Stimulated activated CD4-positive, alpha-beta T cell treated with anti-CD3 and anti-CD28 coated beads, Interleukin-1b, Interleukin-23, amount 100 ng/mL, for 24 hours (primary cell): ENCODE data around the gene UPF1.
"Not testable (repeated sequence)": the region's sequence is repeated elsewhere in the genome, so short reads cannot be mapped to it uniquely, and the experiment has no call there.

Source experiments
- DNase-seq, 4 experiments: peaks; one replicate each; pipeline ENCODE4 v3.0.0-alpha.2; 2020; ENCODE audit warnings: low read depth in 4 of 4, low spot score in 1 of 4

UPF1 gene

DNA sequence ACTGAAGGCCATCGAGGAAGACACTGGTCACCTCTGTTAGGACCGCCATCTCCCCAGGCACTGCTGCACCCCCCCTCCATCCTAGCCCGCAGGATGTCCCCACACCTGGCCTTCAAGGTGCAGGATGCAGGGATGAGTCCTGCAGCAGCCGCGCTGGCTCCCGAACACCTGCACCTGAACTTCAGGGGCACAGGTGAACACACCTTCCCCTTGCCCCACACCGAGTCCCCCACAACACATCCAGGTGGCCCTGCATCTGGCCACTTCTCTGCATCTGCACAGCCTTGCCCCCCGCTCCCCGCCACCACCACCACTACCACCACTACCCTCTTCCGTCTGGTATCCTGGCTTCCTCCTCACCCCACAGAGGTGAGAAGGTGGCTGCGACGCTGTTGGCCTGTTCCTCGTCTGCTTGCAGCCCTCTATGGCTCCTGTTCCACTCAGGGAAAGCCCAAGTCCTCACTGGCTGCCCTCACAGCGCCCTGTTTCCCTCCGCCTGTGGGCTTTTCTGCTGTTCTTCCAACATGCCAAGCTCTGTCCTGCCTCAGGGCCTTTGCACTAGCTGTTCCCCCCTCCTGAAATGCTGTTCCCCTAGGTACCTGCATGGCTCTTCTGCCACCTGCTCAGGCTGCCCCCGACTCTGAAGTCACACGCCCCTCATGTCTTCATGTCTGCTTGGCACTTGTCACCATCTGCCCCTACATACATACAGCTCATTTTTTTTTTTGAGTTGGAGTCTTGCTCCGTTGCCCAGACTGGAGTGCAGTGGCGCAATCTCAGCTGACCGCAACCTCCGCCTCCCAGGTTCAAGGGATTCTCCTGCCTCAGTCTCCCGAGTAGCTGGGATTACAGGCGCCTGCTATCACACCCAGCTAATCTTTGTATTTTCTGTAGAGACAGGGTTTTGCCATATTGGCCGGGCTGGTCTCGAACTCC, 65.6 kb downstream of the UPF1 start:
- no peak for DNase-seq

DNA sequence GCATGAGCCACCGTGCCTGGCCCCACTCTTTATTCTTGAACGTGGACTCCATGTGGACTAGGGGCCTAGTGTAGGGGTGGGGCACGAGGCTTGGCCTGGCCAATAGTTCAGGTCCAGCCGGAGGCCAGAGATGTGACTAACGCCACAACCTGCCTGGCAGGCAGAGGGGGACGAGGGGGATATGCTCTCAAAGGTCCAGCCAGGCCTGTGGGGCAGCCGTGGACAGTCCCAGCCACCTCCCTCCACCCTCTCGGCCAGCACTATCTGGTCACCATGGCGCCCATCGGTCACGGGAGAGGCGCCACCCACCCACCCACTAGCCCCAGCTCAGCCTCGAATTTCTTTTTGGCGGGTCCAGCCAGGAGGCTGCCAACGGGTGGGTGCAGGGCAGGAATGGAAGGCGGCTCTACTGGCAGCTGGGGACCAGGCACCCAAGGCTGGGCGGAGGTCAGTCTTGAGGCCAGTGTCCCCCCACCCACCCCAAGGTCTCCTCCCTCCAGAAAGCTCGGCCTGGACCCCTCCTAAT, 66.4 kb downstream of the UPF1 start:
- DNase-seq = no peak

DNA sequence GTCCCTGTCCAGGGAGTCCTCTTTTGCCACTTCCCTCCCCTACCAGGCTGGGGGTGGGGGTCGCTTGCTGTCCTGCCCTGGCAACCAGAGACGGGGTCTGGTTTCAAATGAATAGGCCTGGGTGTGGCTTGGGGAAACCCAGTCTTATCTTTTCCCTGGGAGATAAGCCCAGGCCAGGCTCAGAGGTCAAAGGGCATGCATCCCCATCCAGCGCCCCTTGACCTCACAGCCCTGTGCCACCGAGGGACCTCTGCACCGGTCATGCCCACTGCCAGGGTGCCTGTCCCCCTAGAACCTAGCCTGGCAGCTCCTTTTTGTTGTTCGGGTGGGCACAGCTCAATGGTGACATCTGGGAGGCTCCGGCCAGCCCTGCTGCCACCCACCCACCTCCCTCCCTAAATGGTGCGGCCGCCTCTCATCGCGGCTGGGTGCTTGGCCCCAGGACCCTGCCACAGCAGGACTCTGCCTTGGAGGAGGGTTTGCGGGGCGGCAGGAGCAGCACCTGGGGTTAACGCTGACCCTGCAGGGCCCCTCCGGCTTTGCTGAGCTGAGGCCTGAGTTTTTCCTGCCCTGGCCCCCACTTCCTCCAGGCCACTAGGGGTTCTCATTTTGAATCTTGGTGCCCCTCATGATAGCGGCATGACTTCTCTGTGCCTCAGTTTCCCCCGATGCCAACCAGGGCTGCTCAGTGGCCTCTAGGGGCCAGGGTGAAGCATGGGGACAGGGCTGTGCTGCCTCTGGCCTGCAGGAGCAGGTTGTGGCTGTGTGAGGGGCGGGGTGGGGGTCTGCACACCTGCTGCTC, 67.0 kb downstream of the UPF1 start:
- no peak for DNase-seq

DNA sequence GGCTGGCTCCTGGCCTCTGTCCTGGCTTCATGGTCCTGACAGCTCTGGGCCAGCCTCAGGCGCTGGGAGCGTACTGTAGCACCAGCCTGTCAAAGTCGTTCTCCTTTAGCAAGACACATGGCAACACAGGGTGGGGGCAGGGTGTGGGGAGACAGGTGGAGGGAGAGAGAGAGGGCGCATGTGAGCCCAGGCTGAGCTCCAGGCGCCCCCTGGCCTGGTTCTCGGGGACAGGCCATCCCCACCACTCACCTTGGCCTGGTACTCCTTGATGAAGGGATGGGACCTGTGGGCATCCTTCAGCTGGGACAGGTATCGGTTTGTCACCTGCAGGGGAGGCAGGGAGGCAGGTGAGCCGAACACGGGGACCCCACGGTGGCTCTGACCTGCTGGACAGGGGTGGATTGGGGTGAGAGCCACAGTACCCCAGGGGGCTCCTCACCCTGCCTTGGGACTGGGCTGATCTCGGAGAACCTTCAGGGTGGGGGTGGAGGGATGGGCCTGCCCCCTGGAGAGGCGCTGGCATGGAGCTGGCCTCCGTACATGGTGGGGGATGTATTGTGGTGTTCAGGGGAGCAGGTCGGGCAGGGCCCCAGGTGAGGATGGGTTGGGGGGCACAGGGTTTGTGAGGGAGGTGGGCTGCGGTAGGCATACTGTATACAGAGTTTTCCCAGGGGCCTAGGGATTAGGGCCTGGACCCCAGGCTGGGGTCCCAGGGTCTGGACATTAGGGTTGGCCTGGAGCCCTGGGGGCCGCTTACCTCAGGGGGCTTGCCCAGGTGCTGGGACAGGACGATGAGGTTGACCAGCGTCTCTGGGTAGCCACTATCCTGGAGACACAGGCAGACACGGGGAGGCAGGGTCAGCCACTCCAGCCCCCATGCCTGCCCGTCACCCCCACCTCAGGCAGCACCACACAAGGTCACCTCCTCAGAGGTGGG, 68.1 kb downstream of the UPF1 start:
- DNase-seq = no peak

DNA sequence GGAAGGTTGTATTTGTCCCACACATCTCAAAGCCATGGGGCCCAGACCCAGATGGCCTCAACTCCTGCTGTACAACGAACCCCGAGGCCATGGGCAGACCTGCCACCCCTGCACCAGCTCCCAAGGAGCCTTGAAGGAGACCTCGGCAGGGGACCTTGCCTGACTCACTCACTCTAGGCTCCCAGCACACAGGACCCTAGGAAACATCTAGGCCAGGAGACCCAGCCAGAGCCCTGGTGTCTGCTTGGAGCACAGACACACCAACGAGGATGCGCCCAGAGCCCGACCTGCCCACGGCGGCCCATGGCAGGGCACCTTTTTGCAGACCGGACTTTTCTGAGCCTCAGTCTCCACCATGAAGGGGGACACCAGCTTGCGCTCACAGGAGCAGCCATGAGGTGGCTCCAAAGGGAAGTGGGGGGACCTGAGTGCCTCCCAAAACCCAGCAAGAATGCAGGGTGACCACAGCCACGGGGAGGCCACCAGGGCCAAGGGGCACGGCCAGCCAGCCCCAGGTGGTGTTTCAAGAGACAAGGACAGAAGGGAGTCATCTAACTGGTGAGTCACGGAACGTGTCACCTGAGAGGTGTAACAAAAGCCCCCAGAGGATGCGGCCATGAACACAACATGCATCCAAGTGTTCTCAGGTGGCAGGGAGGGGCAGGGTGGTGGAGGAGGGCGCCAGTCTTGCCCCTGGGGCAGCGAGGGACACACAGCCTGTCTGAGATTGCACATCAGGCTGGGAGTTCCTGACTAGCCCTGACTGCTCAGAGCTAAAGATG, 69.1 kb downstream of the UPF1 start:
- DNase-seq = no peak

DNA sequence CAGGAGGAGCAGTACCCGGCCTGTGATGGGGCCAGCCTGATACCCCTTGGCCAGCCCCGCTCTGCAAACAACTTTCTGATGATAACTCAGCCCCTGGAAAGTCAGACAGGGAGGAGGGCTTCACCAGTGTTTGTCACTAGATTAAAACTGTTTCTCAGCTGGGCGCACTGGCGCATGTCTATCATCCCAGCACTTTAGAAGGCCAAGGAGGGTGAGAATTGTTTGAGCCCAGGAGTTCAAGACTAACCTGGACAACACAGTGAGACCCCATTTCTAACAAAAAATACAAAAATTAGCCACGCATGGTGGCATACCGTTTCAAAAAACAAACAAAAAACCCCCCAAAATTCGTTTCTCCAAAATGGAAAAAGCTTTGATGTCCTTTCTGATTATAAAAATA, 69.7 kb downstream of the UPF1 start:
- DNase-seq = no peak

DNA sequence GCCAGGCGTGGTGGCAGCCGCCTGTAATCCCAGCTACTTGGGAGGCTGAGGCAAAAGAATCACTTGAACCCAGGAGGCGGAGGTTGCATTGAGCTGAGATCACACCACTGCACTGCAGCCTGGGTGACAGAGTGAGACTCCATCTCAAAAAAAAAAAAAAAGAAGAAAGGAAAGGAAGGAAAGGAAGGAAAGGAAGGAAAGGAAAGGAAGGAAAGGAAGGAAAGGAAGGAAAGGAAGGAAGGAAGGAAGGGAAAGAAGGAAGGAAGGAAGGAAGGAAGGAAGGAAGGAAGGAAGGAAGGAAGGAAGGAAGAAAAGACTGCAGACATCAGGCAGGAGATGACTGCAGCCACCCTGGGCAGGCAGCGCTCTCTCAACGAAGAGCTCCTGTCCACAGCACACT, 70.8 kb downstream of the UPF1 start:
- not testable (repeated sequence) for DNase-seq

DNA sequence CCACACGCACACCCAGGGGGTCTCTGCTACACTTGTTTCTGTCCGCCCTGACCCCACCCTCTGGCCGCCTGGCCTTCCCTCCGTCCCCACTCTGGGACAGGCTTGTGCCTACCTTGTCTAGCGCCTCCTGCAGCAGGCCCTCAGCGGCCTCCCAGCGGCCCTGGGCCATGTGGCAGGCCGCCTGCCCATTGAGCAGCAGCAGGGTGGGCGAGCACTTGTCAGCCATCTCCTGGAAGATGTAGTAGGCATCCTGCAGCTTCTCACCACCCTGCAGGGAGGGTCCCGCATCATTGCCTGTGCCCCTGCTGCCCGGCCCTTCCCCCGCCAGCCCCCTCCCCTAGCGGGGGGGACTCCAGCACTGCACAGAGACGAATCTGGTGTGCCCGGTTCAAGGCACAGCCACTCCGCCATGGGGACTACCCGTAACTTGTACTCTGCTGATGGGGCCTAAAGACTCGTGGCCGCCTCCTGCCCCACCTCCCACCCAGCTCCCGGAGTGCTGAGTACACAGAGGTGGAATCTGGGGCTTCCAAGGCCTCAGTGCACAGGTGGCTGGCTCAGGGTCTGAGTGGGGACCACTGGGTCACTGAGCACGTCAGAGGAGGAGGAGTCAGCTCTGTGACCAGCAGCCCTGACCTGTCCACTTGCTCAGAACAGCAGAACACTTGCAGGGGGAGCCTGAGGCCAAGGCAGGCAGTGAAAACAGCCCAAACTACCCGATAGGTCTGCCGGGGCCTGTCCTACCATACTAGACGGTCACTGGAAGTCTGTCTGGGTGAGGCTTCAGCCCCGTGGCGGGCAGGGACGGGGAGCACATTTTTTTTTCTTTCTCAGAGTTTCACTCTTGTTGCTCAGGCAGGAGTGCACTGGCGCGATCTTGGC, 71.6 kb downstream of the UPF1 start:
- DNase-seq = no peak

DNA sequence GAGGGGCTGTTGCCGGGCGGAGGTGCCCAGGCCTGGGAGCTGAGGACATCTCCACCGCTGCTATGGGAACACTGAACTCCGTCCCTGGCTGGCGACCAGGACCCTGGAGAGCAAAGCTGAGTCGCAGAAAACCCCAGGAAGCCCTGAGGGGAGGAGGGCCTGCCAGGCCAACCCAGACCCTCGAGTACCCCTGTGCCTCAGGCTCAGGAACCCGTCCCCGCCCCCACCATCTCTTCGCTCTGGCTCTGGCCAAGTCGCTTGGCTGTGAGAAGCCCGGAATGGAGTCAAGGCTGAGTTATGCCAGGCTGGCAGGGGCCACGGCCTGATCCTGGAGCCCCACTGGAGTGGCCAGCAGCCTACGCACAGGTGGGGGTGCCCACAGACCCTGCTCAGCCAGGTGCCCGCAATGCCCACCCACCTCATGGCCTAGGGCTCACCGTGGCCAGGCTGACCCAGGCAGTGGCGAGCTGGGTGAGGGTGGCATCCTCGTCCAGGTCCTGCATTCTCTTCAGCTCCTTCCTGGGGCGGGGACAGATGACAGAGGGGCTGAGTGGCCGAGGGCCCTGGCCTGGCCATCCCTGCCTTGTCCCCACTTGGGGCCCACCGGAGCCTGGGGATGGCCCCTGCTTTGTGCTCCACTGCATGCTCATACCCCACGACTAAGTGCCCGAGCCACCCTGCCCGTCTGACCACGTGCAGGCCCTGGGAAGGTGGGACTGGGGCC, 72.7 kb downstream of the UPF1 start:
- DNase-seq = no peak

DNA sequence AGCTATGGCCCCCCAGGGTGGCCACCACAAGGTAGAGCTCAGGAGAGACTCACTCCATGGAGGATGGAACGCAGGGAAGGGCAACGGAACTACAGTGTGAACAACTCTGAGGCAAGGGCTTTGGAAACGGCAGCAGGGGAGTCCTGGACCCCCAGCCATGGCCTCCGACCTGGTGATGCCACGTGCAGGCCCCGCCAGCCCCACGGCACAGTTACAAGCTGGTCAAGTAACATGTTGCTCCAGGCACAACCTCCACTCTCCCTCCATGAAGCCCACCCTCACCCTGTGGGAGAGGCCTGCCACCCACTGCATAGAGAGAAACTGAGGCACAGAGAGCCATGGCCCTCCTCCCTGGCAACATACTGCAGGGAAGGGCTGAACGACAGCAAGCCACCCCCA, 73.3 kb downstream of the UPF1 start:
- no peak for DNase-seq

DNA sequence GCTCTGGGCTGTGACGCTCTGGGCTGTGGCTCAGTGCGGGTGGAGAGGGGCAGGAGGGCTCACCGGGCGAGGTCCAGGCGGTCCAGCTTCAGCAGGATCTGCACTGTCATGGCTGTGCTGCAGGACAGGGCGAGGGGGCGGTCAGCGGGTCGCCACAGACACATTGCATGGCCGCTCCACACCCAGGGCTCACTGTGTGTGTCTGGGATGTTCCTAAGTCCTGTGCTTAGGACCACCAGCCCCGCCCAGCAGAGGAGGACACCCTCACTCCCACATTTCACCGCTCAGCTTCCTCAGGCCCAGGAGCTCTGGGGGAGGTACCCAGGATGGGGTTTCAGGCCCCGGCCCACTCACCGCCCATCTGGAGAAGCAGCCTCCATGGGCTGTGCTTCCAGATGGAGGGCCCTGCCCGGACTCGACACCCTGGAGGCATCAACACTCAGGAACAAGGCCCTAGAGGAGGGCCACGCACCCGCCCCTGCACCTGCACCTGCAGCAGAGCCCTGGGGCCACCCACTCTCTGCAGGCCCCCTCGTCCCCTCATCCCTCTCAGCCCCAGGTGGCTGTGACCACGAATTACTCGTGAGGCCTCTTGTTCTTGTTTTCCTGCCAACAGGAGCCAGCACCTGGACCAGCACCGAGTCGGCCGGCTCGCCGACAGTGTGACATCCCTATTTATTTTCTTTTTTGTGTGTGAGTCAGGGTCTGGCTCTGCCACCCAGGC, 73.9 kb downstream of the UPF1 start:
- no peak for DNase-seq

DNA sequence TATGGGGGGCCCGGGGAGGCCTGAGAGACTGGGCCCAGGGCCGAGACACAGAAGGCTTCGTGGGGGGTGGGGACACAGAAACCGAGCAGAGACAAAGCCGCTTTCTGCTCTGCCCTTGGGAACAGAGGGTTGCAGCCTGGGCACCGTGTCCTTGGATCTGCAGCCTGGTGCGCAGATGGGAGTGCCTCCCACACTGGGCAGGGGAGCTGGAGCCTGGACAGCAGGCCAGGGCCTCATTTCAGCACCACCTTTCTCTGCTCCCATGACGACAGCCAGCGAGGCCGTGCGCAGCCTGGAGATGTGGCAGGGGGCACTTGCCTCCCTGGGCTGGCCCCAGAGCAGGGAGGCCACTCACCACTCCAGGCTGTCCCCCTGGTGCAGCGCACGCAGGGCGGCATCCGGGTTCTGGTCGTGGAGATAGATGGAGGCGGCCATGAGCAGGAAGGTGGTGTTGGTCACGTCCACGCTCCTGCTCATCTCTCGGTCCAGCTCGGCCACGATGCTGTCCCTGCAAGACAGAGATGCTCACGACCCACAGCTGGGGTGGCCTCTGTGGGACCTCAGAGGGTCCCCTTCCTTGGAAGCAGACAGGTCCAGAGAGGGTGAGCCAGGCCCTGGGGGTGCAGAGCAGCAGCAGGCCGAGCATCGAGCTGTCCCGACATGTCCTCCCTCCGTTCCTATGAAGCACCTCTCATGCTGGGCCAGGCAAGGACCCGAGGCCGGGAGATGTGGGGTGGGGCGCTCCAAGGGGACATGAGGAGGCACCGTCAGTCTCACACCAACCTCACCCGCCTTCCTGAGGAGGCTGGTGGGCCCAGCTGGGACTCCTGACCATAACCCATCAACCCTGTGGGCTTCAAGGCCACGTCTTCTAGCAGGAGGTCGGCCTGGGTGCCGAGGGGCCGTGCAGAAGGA, 75.1 kb downstream of the UPF1 start:
- no peak for DNase-seq

DNA sequence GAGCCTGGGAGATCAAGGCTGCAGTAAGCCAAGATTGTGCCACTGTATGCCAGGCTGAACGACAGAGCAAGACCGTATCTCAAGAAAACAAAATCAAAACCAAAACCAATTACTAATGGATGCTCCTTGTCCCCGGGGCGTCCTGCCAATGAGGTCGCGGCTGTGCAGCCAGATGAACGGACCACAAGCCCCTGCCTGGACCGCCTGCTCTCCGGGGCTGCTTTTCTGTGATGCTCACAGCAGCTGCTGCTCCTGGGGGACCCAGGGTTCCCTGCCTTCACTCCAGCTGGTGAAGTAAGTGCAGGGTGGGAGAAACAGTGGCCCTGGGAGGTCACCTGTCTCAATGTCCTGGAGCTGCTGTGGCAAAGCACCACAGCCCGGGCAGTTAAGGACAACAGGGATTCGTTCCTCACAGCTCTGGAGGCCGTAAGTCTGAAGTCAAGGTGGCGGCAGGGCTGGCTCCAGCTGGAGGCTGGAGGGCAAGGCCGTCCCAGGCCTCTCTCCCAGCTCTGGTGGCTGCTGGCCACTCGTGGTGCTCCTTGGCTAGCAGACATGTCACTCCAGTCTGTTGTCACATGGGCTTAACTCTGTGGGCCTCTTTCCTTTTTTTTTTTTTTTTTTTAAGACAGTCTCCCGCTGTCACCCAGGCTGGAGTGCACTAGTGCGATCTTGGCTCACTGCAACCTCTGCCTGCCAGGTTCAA, 77.3 kb downstream of the UPF1 start:
- DNase-seq = no peak

DNA sequence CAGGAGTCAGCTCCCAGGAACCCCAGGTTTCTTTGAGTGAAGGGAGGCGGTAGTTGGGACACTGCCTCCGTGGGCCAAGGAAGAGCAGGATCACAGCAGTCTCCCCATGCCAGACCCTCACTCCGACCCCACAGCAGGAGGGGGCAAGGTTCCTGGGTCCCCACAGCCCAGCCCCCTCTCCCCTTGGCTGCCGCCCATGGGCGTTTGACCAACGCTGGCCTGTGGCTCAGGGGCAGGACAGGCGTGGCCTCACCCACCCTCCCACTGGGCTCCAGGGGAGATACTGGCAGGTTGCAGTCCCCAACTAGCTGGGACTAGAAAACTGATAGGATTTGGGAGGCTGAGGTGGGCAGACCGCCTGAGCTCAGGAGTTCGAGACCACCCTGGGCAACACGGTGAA, 78.3 kb downstream of the UPF1 start:
- DNase-seq = no peak

DNA sequence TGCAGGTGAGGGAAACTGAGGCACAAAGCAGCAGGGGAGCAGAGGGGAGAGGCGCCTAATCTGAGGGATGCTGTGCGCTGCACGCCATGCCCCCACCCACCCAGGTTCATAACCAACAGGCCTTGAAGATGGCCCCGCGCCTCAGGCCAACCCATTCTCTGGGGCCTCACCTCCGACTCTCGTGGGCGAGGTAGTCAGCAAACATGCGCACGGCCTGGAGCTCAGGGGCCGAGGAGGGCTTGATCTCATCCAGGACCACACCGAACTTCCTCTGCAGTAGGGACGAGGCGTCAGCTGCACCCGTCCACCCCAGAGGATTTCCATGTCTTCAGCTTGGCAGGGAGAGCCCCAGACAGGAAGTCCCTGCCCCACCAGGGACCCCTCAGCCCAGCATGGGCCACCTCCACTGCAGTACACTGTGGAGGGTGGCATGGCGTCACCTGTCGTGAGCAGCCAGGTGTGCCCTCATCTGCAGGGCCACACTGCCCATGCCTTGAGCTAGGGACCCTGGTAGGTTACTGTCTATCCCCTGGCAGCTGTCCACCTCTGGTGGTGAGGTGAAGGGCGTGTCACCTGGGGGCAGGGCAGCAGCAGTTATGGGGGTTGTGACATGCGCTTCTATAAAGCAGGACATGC, 79.2 kb downstream of the UPF1 start:
- no peak for DNase-seq

DNA sequence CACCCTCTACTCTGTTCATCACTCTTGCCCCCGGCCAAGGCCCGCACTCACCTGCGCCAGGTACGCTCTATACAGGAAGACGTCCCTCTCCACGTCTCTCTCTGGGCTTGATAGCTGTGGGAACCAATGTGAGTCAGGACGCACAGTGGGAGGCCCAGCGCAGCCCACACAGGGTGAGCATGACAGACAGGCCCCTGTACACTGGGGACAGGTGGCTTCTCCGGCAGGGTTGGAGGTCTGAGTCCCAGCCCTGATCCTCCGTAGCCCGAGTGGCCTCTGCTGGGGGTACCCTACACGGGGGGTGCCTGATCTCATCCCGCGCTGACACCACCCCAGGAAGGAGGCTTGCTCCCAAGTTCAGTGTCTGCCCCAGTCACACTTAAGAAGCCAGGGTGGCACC, 81.2 kb downstream of the UPF1 start:
- DNase-seq = no peak
